Kidney (tissue), 14 donors: ENCODE results near the gene GPC5. TPM values are rescaled to one million over a fixed set of nuclear protein-coding genes. Genes with fewer than 3 reads are reported as not detected.

Experiments
- DNase-seq, 5 donors: peaks; one replicate each; pipeline ENCODE4 v3.0.0-alpha.2; 2013 to 2020
- FAIRE-seq: peaks from 2 replicates; lab custom pipeline; 2012; peaks lifted over from hg19 to GRCh38; lab: Jason Lieb, UNC
- H3K27ac ChIP-seq, 2 donors: one replicate each; pipeline ENCODE4 v1.7.0; 2013; ENCODE audit warnings: low read depth in 2 of 2, low read length in 2 of 2, inconsistent platforms in 1 of 2
- H3K27me3 ChIP-seq: one replicate; pipeline ENCODE4 v1.7.1; 2013; ENCODE audit warnings: low read length, inconsistent platforms; ENCODE audit not compliant: control insufficient read depth, insufficient read depth
- H3K36me3 ChIP-seq, 3 donors: one replicate each; pipeline versions ENCODE4 v1.7.0 to v1.7.1; 2013; ENCODE audit warnings: low read length in 3 of 3, control low read depth in 1 of 3, inconsistent platforms in 1 of 3; ENCODE audit not compliant: insufficient read depth in 3 of 3, control insufficient read depth in 2 of 3
- H3K4me1 ChIP-seq, 3 donors: one replicate each; pipeline versions ENCODE4 v1.7.0 to v1.7.1; 2013; ENCODE audit warnings: low read length in 3 of 3, inconsistent platforms in 1 of 3, low read depth in 1 of 3; ENCODE audit not compliant: control insufficient read depth in 2 of 3, insufficient read depth in 2 of 3
- H3K4me3 ChIP-seq, 3 donors: one replicate each; pipeline versions ENCODE4 v1.7.0 to v1.8.1; 2013; ENCODE audit warnings: low read length in 3 of 3, control low read depth in 1 of 3, inconsistent platforms in 1 of 3
- H3K9ac ChIP-seq, 3 donors: one replicate each; pipeline versions ENCODE4 v1.7.0 to v1.7.1; 2013; ENCODE audit warnings: low read length in 3 of 3, control low read depth in 1 of 3, inconsistent platforms in 1 of 3
- H3K9me3 ChIP-seq, 3 donors: one replicate each; pipeline versions ENCODE4 v1.7.0 to v1.7.1; 2013; ENCODE audit warnings: low read length in 3 of 3, control low read depth in 1 of 3, inconsistent platforms in 1 of 3; ENCODE audit not compliant: control insufficient read depth in 2 of 3, insufficient read depth in 1 of 3
- intact Hi-C: fragments of 100-400 bp; cut with DNase I; formaldehyde crosslinking; loops from one replicate; pipeline ENCODE4 v1.11.1; 2022
- polyA plus RNA-seq: library from polyadenylated mRNA; stranded (reverse); fragments of 350-450 nt; fragmentation: Illumina TruSeq; extraction: RNeasy Lipid Tissue Mini Kit (QIAGEN cat#74804); gene quantifications from one replicate; pipeline ENCODE4 v1.2.3, GENCODE V29; 2014; ENCODE audit warnings: low read depth, low replicate concordance; ENCODE audit not compliant: insufficient read depth
- total RNA-seq: library from RNA; stranded (reverse); fragmentation: NEBNext Ultra II Directional; extraction: Animal tissue kit (Norgen Biotek cat#: 25700); gene quantifications from one replicate; pipeline ENCODE4 v1.2.1, GENCODE V29; 2021
- TF ChIP-seq, protein P1 (sequence below): IDR thresholded peaks from 3 replicates; pipeline ENCODE4 v1.5.1; 2012; ENCODE audit warnings: mild to moderate bottlenecking, moderate library complexity, borderline replicate concordance; ENCODE audit not compliant: insufficient read depth; ENCODE audit errors: extremely low read depth
- donor health status: control.
- donor health status: control.
- donor health status: control.
- donor health status: control.
- donor health status: control.
- donor health status: DM: yes; HTN: yes; CAD: no.
- donor health status: Normal renal cell carcinoma (clear cell type).

Gene GPC5
- total and polyA plus RNA-seq, 2 donors from 2014 or later = 0.47 to 6.8 TPM

GRCh38 chr13:92761710-92762109, 1363.3 kb downstream of the GPC5 start:
- Histone ChIP-seq H3K27ac (no peak overlapping the region), H3K27me3 (no peaks in the 10 kb centered on the region), H3K9ac (no peak overlapping the region), H3K9me3 (peaks cover 0 to 13% (median 0%) of the 10 kb centered on the region in 3 donors), H3K4me1 (no peaks in the 10 kb centered on the region), H3K36me3 (no peaks in the 10 kb centered on the region), H3K4me3 (no peak overlapping the region)
- DNase-seq = no peak
- intact Hi-C loops = no loop called here
- no peak for FAIRE-seq
- TF ChIP-seq, protein P1, sequence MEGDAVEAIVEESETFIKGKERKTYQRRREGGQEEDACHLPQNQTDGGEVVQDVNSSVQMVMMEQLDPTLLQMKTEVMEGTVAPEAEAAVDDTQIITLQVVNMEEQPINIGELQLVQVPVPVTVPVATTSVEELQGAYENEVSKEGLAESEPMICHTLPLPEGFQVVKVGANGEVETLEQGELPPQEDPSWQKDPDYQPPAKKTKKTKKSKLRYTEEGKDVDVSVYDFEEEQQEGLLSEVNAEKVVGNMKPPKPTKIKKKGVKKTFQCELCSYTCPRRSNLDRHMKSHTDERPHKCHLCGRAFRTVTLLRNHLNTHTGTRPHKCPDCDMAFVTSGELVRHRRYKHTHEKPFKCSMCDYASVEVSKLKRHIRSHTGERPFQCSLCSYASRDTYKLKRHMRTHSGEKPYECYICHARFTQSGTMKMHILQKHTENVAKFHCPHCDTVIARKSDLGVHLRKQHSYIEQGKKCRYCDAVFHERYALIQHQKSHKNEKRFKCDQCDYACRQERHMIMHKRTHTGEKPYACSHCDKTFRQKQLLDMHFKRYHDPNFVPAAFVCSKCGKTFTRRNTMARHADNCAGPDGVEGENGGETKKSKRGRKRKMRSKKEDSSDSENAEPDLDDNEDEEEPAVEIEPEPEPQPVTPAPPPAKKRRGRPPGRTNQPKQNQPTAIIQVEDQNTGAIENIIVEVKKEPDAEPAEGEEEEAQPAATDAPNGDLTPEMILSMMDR = no peak

- TF ChIP-seq, protein P1 = no peak
- intact Hi-C loops = no loop called here
- Histone ChIP-seq H3K4me1 (no peaks in the 10 kb centered on the region), H3K27ac (no peak overlapping the region), H3K9ac (no peak overlapping the region), H3K9me3 (no peaks in the 10 kb centered on the region), H3K27me3 (no peaks in the 10 kb centered on the region), H3K36me3 (no peaks in the 10 kb centered on the region), H3K4me3 (no peak overlapping the region)
- DNase-seq (no peak), FAIRE-seq (no peak)
These were observed 1369.0 kb downstream of the GPC5 start for GRCh38 chr13:92767468-92767867.

- H3K36me3 ChIP-seq = no peaks in the 10 kb centered on the region
- H3K4me1 ChIP-seq = no peaks in the 10 kb centered on the region
- DNase-seq (no peak), FAIRE-seq (no peak)
- no peak overlapping the region for H3K4me3 ChIP-seq
- no peaks in the 10 kb centered on the region for H3K9me3 ChIP-seq
- intact Hi-C loops = no loop called here
- TF ChIP-seq, protein P1 = no peak
- no peak overlapping the region for H3K27ac ChIP-seq
- no peak overlapping the region for H3K9ac ChIP-seq
- H3K27me3 ChIP-seq = no peaks in the 10 kb centered on the region
These were observed 1370.2 kb downstream of the GPC5 start for GRCh38 chr13:92768602-92769001.

GRCh38 chr13:92769046-92769445, 1370.6 kb downstream of the GPC5 start:
- no peaks in the 10 kb centered on the region for H3K27me3 ChIP-seq
- FAIRE-seq (no peak), DNase-seq (no peak)
- TF ChIP-seq, protein P1 = no peak
- H3K9ac ChIP-seq = no peak overlapping the region
- no peaks in the 10 kb centered on the region for H3K9me3 ChIP-seq
- no peaks in the 10 kb centered on the region for H3K4me1 ChIP-seq
- no peak overlapping the region for H3K27ac ChIP-seq
- no peaks in the 10 kb centered on the region for H3K36me3 ChIP-seq
- intact Hi-C loops = no loop called here
- no peak overlapping the region for H3K4me3 ChIP-seq
